ENCODE measurements around the gene LGALS12. TPM values are rescaled to one million over a fixed set of nuclear protein-coding genes. Genes with fewer than 3 reads are reported as not detected.

The LGALS12 gene
- total RNA-seq, 1 experiment from 2014 or later: not detected

GRCh38 chr11:63560506-63561180 is 54.8 kb downstream of the LGALS12 start:
- peak; percentile 45 for DNase-seq (ENCODE audit: low read depth)

- no peak for DNase-seq (ENCODE audit: low read depth)
These were observed 57.5 kb downstream of the LGALS12 start, which contains the start of gene PLAAT2 for GRCh38 chr11:63563201-63564055. Gene PLAAT2, minus strand, starts transcription at chr11:63563379. Its CDS starts 55 bp downstream, at chr11:63563324.

GRCh38 chr11:63564056-63564774 is 58.3 kb downstream of the LGALS12 start:
- no peak for DNase-seq (ENCODE audit: low read depth)

- DNase-seq (ENCODE audit: low read depth): no peak
These were observed 59.0 kb downstream of the LGALS12 start for GRCh38 chr11:63564784-63565350.

Other genes starting within 250 kb of the LGALS12 start
- gene SLC22A9, start 136.3 kb upstream of the LGALS12 start, total RNA-seq (2014; rRNA removed): not detected in 2 replicates
- not detected in 2 replicates for gene PLAAT5, start 14.9 kb upstream of the LGALS12 start, total RNA-seq (2014; rRNA removed)
- 3.5 and 7.0 TPM in 2 replicates for gene PLAAT4, start 30.7 kb downstream of the LGALS12 start, total RNA-seq (2014; rRNA removed)
- not detected in 2 replicates for gene PLAAT2, start 57.3 kb downstream of the LGALS12 start, total RNA-seq (2014; rRNA removed)
- 8.5 and 19.1 TPM in 2 replicates for gene PLAAT3, start 108.3 kb downstream of the LGALS12 start, total RNA-seq (2014; rRNA removed)
- 104 and 119 TPM in 2 replicates for gene ATL3, start 165.3 kb downstream of the LGALS12 start, total RNA-seq (2014; rRNA removed)
- gene RTN3, start 175.4 kb downstream of the LGALS12 start, total RNA-seq (2014; rRNA removed): 50.7 and 64.1 TPM in 2 replicates